ENCODE results near the gene FMNL1.

FMNL1 gene

DNA sequence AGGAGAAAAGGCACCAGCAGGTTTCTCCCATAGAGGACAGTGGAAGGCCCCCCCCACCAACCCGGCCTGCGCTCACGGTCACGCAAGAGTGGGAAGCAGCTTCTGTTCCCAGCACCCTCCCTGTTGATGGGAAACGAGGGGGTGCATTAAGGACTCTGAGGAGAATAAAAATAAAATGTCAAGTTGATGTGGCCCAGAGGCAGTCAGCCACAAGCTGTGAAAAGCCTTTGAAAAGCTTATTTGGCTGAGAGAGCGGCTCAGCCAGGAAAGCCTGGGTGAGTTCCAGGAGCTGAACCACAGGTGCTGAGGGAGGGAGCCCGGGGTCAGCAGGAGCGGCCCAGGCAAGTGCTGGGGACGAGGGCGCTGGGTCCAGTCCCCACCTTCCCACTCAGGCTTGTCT is 67.1 kb downstream of the FMNL1 start:
- H3K4me3 Mint-ChIP-seq, result no peak overlapping the region
- no peaks in the 10 kb centered on the region for H3K9me3 Mint-ChIP-seq (ENCODE audit: low read depth)
- peaks cover 29% of the 10 kb centered on the region for H3K4me1 Mint-ChIP-seq (ENCODE audit: low read depth)
- peaks cover 2% of the 10 kb centered on the region for H3K36me3 Mint-ChIP-seq
- no peak overlapping the region for H3K27ac Mint-ChIP-seq
- H3K27me3 Mint-ChIP-seq, result no peaks in the 10 kb centered on the region

DNA sequence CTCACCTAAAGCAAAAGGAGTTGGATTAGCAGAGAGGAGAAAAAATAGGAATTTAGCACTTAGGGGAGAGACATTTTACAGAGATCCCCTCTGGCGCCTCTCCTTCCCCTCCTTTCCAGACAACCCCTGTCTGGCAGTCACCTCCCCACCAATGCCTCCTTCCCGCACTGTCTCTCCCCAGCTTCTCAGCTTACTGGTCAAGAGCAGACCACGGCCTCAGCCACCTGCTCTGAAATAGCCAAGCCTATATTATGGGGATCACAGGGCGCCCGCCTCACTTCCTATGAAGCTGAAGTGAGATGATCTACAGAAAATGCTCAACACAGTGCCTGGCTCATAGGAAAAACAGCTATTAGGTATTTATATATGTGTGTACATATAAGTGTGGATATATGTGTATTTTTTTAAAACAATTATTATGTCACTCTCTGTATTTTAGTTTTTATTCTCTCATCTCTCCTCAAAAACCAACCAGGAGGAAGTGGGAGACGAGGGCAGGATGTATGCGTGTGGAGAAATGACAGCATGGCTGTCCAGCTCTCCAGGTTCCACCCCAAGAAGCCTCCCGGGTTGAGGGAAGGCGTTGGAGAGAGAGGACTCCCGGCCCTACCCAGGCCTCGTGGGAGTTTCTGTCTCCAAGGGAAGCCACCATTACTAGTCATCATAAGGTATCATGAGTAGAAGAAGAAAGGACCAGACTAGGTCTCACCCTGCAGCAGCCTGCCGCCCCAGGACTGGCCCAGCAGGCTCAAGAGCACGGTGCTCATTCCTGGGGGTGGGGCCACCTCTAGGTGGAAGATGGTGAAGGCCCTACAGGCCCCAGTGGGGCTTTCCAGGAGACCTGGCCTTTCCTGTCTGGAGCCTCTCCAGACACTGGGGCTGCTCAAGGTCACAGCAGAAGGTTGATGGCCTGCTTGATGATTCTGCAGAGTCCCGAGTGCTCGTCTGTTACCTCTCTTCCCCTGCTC is 67.9 kb downstream of the FMNL1 start:
- Mint-ChIP-seq H3K36me3 (no peaks in the 10 kb centered on the region), H3K27me3 (no peaks in the 10 kb centered on the region), H3K9me3 (ENCODE audit: low read depth) (no peaks in the 10 kb centered on the region), H3K4me1 (ENCODE audit: low read depth) (peaks cover 30% of the 10 kb centered on the region), H3K4me3 (no peak overlapping the region), H3K27ac (peak overlapping the region; percentile 81)

DNA sequence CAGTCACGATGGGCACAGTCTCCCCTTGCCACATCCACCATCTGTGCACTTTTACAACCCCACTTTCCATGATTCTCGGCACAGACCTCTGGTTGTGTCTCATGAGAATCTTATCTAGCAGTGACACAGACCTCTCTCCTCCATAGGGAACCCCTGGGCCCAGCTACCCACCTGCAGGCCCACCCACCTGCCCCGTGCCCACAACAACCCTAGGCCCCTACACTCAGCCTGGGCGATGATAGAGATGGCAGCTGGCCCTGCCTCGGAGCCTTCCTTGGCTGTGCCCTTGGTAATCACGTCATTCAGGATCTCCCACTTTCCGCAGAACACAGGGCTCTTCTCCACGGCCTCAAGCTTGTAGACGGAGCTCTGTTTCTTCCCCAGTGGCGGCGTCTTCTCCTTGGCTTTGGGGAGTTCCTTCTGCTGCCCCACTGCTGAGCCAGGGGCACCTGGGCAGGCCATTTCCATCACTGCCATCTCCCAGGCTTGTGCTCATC is 68.6 kb downstream of the FMNL1 start:
- H3K27ac Mint-ChIP-seq, result peak overlapping the region; percentile 81
- H3K4me3 Mint-ChIP-seq, result no peak overlapping the region
- no peaks in the 10 kb centered on the region for H3K36me3 Mint-ChIP-seq
- peaks cover 34% of the 10 kb centered on the region for H3K4me1 Mint-ChIP-seq (ENCODE audit: low read depth)
- H3K27me3 Mint-ChIP-seq, result no peaks in the 10 kb centered on the region
- no peaks in the 10 kb centered on the region for H3K9me3 Mint-ChIP-seq (ENCODE audit: low read depth)

DNA sequence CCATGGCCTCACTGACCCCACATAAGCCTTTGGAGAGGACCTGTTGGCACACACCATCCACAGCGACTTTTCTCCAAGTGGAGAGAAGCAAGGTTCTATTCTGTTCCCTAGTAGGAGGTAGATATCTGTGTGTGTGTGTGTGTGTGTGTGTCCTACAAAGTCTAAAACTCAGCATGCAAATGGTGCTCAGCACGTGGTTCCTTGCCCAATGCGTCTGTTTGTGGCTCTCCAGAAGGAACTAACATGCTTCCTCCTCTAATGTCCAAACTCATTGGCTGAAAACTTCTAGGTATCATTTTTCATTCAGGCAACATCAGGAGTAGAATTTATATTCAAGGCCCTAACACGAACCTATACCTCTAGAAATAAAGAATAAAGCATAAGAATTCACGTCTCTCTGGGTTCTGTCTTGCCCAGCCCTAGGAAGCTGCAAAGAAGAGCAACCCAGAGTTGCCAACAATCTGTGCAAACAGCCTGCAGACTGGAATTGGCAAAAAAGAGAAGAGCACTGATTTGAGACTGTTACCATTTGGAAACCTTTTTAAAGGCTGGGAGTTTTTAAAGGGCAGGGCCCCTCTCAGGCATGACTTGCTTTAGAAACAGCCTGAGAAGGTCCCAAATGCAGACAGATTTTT is 69.6 kb downstream of the FMNL1 start:
- H3K4me1 Mint-ChIP-seq (ENCODE audit: low read depth), result peaks cover 44% of the 10 kb centered on the region
- H3K9me3 Mint-ChIP-seq (ENCODE audit: low read depth), result no peaks in the 10 kb centered on the region
- peak overlapping the region; percentile 81 for H3K27ac Mint-ChIP-seq
- no peak overlapping the region for H3K4me3 Mint-ChIP-seq
- H3K27me3 Mint-ChIP-seq, result no peaks in the 10 kb centered on the region
- H3K36me3 Mint-ChIP-seq, result peaks cover 3% of the 10 kb centered on the region

DNA sequence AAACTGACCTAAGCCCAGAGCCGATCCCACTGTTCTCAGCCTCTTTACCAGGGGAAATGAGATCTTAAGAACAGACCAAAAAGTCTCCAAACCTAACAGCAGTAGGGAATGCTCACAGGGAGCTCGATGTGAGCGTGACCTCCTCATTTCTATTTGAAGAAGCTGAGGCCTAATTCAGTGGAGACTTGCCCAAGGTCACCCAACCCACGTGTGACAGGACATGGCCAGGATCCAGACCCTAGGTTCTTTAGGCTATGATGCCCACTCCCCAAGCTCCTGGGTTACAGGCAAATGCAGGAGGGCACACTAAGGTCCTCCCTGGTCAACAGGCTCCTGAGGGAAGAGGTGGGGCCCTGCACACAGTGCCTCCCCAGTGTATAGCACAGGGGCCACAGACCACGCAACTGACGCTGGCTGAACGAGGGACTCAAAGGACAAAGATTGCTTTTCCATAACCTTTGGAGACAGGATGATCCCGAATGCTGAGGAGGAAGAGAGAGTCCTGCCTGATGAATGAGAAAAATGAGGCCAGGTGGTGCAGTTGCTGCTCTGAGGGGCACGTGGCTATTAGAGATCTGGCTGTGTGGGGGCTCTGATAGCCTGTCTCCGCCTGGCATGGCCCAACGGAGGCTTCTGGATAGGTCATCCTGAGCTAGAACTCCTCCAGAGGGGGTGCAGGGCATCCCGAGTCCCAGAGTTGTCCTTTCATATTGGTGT is 71.2 kb downstream of the FMNL1 start:
- Mint-ChIP-seq H3K4me3 (no peak overlapping the region), H3K9me3 (ENCODE audit: low read depth) (no peaks in the 10 kb centered on the region), H3K36me3 (peaks cover 7% of the 10 kb centered on the region), H3K27me3 (no peaks in the 10 kb centered on the region), H3K4me1 (ENCODE audit: low read depth) (peaks cover 58% of the 10 kb centered on the region), H3K27ac (peak overlapping the region; percentile 86)

DNA sequence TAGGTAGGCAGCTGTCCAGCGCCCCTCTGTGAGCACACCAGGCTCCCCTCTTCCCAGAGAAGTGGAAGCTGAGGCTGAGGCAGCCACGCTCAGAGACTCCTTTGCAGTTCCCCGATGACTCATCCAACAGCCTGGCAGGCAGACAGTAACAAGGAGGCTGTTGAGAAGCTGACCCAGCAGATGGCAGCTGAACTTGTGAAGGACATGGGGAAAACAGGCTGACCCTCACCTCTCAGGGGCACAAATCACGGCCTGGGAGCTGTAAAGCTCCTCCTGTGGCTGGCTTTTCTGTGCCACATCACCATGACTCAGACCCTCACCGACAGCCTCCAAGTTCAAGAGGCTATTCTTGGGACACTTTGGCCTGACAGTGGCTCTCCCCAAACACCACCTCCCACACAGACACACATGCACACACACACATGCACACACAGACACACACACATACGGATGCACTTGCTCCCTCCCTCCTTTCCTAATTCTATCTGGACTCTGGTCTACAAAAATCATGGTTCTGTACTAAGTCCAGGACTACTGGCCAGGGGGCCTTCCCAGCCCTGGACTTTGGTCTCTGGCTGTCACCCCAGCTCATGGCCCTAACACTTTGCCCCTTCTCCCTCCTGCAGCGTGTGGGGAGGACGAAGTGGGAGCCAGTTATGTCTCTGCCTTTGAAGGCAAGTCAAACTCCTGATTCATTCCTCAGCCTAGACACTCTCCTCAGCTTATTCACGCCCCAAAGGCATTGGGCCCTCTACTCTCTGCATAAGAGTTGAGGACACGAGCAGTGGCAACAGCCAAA is 71.9 kb downstream of the FMNL1 start:
- H3K4me1 Mint-ChIP-seq (ENCODE audit: low read depth), result peaks cover 66% of the 10 kb centered on the region
- H3K27ac Mint-ChIP-seq, result peak overlapping the region; percentile 86
- H3K9me3 Mint-ChIP-seq (ENCODE audit: low read depth), result no peaks in the 10 kb centered on the region
- H3K27me3 Mint-ChIP-seq, result no peaks in the 10 kb centered on the region
- peak overlapping the region; percentile 10 for H3K4me3 Mint-ChIP-seq
- H3K36me3 Mint-ChIP-seq, result peaks cover 7% of the 10 kb centered on the region

DNA sequence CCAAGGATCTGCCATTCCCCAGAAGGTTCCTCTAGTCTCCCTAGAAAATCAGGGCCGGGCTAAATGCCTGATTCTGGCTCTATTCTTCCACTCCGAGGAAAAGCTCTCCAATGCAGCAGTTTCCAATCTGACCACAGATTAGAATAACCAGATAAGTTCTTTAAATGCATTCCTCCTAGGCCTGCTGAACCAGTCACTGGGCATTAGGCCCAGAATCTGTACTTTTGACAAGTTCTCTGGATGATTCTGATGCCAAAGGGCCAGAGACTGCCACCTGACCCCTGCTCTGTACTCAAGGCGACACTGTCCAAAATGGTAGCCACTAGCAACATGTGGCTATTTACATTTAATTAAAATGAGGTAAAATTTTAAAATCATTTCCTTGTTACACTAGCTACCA is 72.8 kb downstream of the FMNL1 start:
- peaks cover 9% of the 10 kb centered on the region for H3K36me3 Mint-ChIP-seq
- peaks cover 75% of the 10 kb centered on the region for H3K4me1 Mint-ChIP-seq (ENCODE audit: low read depth)
- H3K27me3 Mint-ChIP-seq, result no peaks in the 10 kb centered on the region
- H3K27ac Mint-ChIP-seq, result peak overlapping the region; percentile 86
- H3K9me3 Mint-ChIP-seq (ENCODE audit: low read depth), result no peaks in the 10 kb centered on the region
- no peak overlapping the region for H3K4me3 Mint-ChIP-seq

DNA sequence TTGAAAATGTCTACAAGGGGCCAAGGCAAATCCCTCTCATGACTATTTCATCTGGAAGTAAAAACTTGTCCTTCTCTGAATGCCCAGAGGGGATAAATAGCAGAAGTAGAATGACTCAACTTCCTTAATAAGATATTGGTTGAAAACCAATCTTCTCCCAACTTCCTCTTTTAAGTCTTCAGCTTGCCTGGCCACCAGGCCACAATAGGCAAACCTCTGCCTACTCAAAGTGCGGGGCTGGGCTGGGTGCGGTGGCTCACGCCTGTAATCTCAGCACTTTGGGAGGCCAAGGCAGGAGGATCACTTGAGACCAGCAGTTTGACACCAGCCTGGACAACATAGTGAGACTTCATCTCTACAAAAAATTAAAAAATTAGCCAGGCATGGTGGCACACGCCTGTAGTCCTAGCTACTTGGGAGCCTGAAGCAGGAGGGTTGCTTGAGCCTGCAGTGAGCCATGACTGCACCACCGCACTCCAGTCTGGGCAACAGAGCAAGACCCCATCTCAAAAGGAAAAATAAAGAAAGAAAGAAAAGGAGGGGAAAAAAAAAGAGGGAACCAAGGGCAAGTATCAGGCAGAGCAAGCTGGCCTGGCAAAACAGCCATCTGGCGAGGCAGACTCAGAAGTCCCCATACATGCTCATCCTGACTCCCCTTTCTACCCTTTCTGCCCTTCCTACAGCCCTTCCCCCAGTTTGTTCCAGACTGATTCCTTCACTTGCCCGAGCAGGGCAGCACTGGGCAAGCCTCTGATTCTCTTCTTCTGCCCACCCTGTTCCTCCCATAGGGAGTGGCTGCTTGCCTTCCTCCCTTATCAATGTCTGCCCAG is 74.5 kb downstream of the FMNL1 start:
- Mint-ChIP-seq H3K4me3 (peak overlapping the region; percentile 41), H3K27me3 (no peaks in the 10 kb centered on the region), H3K36me3 (peaks cover 13% of the 10 kb centered on the region), H3K27ac (peak overlapping the region; percentile 91), H3K4me1 (ENCODE audit: low read depth) (peaks cover 87% of the 10 kb centered on the region), H3K9me3 (ENCODE audit: low read depth) (no peaks in the 10 kb centered on the region)

DNA sequence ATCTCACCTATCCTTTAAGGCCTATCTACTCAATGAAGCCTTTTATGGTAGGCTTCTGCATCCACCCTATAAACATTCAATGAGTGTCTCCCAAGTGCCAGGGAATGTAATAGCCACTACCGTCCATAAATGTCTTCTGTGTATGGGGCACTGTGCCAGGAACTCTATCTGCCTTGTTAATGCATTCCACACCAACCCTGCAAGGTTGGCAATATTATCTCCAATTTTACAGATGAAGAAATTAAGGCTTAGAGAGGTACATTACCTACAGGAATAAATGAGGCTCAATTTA is 75.1 kb downstream of the FMNL1 start:
- no peaks in the 10 kb centered on the region for H3K9me3 Mint-ChIP-seq (ENCODE audit: low read depth)
- H3K27me3 Mint-ChIP-seq, result no peaks in the 10 kb centered on the region
- H3K36me3 Mint-ChIP-seq, result peaks cover 13% of the 10 kb centered on the region
- H3K4me3 Mint-ChIP-seq, result peak overlapping the region; percentile 41
- H3K27ac Mint-ChIP-seq, result peak overlapping the region; percentile 91
- H3K4me1 Mint-ChIP-seq (ENCODE audit: low read depth), result peaks cover 87% of the 10 kb centered on the region

Measured in activated naive CD8-positive, alpha-beta T cell (primary cell).